Neuron (in vitro differentiated cells): ENCODE results near the gene CHRM1.

ENCODE experiments used
- H2AFZ ChIP-seq: one replicate; pipeline ENCODE4 v1.6.1; 2013; ENCODE audit warnings: low read depth, mild to moderate bottlenecking, inconsistent platforms, low read length, moderate library complexity
- H3K27me3 ChIP-seq: one replicate; pipeline ENCODE4 v1.6.1; 2013; ENCODE audit warnings: low read length; ENCODE audit not compliant: insufficient read depth
- H3K36me3 ChIP-seq: one replicate; pipeline ENCODE4 v1.6.1; 2013; ENCODE audit warnings: low read length; ENCODE audit not compliant: insufficient read depth
- H3K4me1 ChIP-seq: one replicate; pipeline ENCODE4 v1.6.1; 2013; ENCODE audit warnings: low read length; ENCODE audit not compliant: insufficient read depth
- H3K4me3 ChIP-seq: 2 replicates; pipeline ENCODE4 v1.5.1; 2013; ENCODE audit warnings: mild to moderate bottlenecking, low read length, moderate library complexity
- H3K9me3 ChIP-seq: one replicate; pipeline ENCODE4 v1.6.1; 2013; ENCODE audit warnings: low read length

Gene CHRM1

DNA sequence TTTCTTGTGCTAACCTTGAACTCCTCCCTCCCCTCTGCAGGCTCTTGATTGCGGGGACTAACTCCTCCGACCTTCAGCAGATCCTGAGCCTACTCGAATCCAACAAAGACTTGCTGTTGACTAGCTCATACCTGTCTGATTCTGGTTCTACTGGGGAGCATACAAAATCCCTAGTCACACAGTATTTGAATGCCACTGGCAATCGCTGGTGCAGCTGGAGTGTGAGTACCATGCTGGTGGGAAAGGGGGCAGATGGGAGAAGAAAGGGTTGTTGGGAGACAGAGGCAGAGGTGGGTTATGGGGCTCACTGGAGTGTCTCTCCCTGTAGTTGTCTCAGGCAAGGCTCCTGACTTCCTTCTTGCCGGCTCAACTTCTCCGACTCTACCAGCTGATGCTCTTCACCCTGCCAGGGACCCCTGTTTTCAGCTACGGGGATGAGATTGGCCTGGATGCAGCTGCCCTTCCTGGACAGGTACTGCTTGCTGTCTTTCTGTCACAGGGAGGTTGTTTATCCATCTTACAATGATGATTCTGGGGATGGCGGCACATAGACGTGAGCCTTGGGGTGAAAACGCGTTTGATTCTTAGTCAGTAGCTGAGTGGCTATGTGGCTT lies 35.9 kb downstream of the CHRM1 start:
- no peaks in the 10 kb centered on the region for H3K27me3 ChIP-seq
- H3K9me3 ChIP-seq: no peaks in the 10 kb centered on the region
- peak overlapping the region; percentile 4 for H3K4me3 ChIP-seq
- H2AFZ ChIP-seq: no peak overlapping the region
- H3K36me3 ChIP-seq: peaks cover 77% of the 10 kb centered on the region
- H3K4me1 ChIP-seq: peaks cover 44% of the 10 kb centered on the region

GRCh38 chr11:62883673-62884072 lies 37.5 kb downstream of the CHRM1 start:
- Histone ChIP-seq H3K4me1 (peaks cover 55% of the 10 kb centered on the region), H2AFZ (no peak overlapping the region), H3K4me3 (peak overlapping the region; percentile 75), H3K36me3 (peaks cover 68% of the 10 kb centered on the region), H3K27me3 (no peaks in the 10 kb centered on the region), H3K9me3 (no peaks in the 10 kb centered on the region)

DNA sequence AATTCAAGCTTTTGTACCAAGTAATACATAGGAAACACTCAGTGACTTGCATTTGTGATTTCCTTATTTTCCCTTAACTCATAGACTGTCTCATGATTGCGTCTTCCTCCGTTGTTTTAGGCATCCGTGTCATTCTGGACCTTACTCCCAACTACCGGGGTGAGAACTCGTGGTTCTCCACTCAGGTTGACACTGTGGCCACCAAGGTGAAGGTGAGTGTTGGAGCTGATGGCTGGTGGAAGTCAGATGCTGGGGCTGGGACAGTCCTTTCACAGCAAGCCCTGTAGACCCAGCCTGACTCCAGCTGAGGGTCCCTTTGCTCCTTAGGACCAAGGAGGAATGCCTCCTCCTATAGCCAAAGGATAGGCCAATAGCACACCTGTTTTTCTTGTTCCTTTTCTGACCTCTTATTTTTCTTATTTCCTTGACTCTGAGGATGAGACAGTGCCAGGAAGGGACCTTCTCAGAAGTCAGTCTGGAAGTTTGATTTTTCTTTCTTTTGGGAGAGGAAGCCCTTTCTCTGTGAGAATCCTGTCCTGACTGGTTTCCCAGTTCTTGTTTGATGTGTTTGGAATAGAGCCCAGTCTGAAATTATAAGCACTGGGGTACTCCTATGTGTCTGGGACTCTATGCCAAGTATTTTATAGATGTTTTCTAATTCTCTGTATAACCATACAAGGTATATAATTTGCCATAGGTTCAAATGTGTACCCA lies 38.2 kb downstream of the CHRM1 start:
- peaks cover 60% of the 10 kb centered on the region for H3K36me3 ChIP-seq
- H3K9me3 ChIP-seq: no peaks in the 10 kb centered on the region
- peak overlapping the region; percentile 75 for H3K4me3 ChIP-seq
- no peaks in the 10 kb centered on the region for H3K27me3 ChIP-seq
- H2AFZ ChIP-seq: no peak overlapping the region
- peaks cover 53% of the 10 kb centered on the region for H3K4me1 ChIP-seq

DNA sequence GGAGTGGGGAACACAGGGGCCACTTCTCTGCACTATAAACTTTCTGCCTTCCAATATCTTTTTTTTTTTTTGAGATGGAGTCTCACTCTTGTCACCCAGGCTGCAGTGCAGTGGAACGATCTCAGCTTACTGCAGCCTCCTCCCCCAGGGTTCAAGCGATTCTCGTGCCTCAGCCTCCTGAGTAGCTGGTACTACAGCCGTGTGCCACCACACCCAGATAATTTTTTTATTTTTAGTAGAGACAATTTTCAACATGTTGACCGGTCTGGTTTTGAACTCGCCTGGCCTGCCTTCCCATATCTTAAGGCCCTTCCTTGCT lies 38.8 kb downstream of the CHRM1 start:
- no peaks in the 10 kb centered on the region for H3K9me3 ChIP-seq
- H3K36me3 ChIP-seq: peaks cover 55% of the 10 kb centered on the region
- peaks cover 52% of the 10 kb centered on the region for H3K4me1 ChIP-seq
- no peaks in the 10 kb centered on the region for H3K27me3 ChIP-seq
- peak overlapping the region; percentile 75 for H3K4me3 ChIP-seq
- no peak overlapping the region for H2AFZ ChIP-seq

DNA sequence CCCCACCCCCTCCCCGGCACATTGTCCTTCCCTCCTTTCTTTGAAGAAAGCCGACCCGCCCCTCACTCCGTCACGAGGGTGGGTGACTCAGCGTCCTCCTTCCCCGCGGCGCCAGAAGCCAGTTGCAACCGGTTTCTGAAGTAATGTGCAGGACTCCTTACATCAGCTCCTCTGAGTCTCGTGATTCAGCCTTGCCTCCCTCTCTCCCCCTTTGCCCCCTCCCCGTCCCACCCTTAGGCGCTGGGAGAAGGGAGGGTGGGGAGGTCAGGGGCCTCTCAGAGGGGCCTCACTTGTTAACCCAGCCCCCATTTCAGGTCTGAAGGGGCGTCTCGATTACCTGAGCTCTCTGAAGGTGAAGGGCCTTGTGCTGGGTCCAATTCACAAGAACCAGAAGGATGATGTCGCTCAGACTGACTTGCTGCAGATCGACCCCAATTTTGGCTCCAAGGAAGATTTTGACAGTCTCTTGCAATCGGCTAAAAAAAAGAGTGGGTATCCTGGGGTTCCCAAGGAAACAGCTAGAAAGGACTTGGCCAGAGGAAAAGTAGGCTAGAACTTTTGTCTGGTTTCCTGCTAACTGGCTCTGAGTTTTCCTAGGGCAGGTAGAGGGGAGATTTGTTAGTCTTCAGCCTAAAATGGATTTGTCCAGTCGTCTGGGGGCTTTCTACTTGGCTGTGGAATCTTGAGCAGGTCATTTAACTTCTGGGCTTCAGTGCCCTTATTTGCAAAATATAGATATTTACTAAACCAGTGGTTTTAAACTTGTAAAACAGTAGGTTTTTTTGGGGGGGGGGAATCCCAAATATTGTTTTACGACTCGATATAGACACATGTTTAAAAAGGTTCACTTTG lies 39.4 kb downstream of the CHRM1 start:
- Histone ChIP-seq H3K4me3 (peak overlapping the region; percentile 75), H3K9me3 (no peaks in the 10 kb centered on the region), H3K36me3 (peaks cover 53% of the 10 kb centered on the region), H3K27me3 (no peaks in the 10 kb centered on the region), H3K4me1 (peaks cover 52% of the 10 kb centered on the region), H2AFZ (no peak overlapping the region)

DNA sequence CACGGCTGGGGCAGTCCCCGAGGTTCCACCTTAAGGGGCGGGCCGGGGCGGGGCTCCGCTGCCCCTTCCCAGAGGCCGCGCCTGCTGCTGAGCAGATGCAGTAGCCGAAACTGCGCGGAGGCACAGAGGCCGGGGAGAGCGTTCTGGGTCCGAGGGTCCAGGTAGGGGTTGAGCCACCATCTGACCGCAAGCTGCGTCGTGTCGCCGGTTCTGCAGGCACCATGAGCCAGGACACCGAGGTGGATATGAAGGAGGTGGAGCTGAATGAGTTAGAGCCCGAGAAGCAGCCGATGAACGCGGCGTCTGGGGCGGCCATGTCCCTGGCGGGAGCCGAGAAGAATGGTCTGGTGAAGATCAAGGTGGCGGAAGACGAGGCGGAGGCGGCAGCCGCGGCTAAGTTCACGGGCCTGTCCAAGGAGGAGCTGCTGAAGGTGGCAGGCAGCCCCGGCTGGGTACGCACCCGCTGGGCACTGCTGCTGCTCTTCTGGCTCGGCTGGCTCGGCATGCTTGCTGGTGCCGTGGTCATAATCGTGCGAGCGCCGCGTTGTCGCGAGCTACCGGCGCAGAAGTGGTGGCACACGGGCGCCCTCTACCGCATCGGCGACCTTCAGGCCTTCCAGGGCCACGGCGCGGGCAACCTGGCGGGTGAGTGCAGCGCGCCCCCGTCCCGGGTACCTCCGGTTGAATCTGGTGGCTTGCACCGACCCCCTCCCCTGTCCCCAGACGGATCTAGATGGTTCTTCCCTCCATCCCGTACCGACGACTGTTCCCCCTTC lies 40.2 kb downstream of the CHRM1 start, which contains the start of gene SLC3A2:
Gene SLC3A2 (plus strand): TSS at position 94 of the 776 bp plus-strand sequence. CDS start 128 bp downstream, at position 222.
- no peaks in the 10 kb centered on the region for H3K9me3 ChIP-seq
- no peaks in the 10 kb centered on the region for H3K27me3 ChIP-seq
- H2AFZ ChIP-seq: no peak within 1 kb of the TSS
- H3K4me3 ChIP-seq: peak within 1 kb of the TSS; percentile 75
- peaks cover 48% of the 10 kb centered on the region for H3K36me3 ChIP-seq
- peaks cover 47% of the 10 kb centered on the region for H3K4me1 ChIP-seq

- Histone ChIP-seq H3K36me3 (peaks cover 41% of the 10 kb centered on the region), H2AFZ (no peak overlapping the region), H3K4me1 (peaks cover 44% of the 10 kb centered on the region), H3K27me3 (no peaks in the 10 kb centered on the region), H3K4me3 (peak overlapping the region; percentile 75), H3K9me3 (no peaks in the 10 kb centered on the region)
Observed at GRCh38 chr11:62880231-62880802, 40.8 kb downstream of the CHRM1 start.

DNA sequence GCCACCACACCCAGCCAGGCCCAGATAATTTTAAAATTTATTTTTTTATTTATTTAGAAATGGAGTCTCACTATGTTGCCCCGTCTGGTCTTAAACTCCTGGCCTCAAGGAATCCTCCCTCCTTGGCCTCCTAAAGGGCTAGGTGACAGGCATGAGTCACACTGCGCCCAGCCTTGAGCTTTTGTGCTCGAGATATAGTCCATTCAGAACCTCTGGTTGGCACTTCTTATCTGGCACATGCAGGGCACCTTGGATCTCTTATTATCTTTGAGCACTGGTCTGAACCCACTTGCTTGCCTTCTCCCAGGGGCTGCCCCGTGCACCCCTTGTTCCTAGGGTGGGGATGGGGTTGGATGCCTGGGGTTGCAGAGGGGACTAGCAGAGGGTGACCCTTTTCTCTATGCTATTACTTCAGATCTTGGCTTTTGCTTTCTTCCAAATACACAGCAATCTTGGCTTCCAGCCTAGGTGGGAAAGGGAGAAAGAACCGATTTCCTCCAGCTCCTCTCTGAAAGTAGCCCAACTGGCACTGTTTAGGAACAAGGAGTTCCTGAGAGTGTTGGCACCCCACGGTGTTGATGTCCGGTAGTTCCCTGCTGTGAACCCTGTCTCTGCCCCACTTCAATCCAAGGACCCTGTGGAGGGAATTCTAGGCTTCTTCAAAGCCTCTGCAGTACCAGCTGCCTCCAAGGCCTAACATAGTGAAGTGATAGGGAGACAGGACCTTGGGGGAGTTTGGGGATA lies 41.8 kb downstream of the CHRM1 start:
- Histone ChIP-seq H3K4me3 (peak overlapping the region; percentile 75), H3K4me1 (peaks cover 37% of the 10 kb centered on the region), H3K36me3 (peaks cover 32% of the 10 kb centered on the region)

GRCh38 chr11:62876712-62877111 lies 44.5 kb downstream of the CHRM1 start:
- Histone ChIP-seq H3K4me1 (peaks cover 16% of the 10 kb centered on the region), H3K36me3 (peaks cover 13% of the 10 kb centered on the region)

More for the DNA sequence above, 41.8 kb downstream of the CHRM1 start:
- H3K27me3 ChIP-seq: no peaks in the 10 kb centered on the region
- no peaks in the 10 kb centered on the region for H3K9me3 ChIP-seq
- no peak overlapping the region for H2AFZ ChIP-seq

DNA sequence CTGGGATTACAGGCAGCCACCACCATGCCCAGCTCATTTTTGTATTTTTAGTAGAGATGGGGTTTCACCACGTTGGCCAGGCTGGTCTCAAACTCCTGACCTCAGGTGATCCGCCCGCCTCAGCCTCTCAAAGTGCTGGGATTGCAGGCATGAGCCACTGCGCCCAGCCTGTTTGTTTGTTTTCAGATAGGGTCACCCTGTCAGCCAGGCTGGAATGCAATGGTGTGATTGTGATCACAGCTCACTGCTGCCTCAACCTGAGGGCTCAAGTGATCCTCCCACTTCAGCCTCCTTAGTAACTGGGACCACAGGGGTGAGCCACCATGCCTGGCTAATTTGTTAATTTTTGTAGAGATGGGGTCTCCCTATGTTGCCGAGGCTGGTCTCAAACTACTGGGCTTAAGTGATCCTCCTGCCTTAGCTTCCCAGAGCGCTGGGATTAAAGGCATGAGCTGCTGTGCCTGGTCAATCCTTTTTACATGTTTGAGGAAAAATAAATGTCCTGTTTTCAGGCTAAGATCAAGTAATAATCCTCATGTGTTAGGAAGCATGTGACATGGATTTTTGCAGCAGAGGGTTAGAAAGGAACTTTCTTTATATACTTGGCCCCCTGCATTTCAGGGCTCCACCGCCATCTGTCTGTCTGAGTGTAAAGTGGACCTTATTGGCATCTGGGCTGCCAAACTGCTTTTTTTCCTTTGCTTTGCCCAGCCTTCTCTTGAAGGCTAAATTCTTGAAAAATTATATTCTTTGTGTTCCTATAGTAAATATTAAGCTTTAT lies 45.3 kb downstream of the CHRM1 start:
- Histone ChIP-seq H3K9me3 (no peaks in the 10 kb centered on the region), H3K27me3 (no peaks in the 10 kb centered on the region), H3K36me3 (peaks cover 20% of the 10 kb centered on the region), H3K4me1 (peaks cover 14% of the 10 kb centered on the region), H3K4me3 (no peak overlapping the region), H2AFZ (no peak overlapping the region)

More at GRCh38 chr11:62876712-62877111, 44.5 kb downstream of the CHRM1 start:
- Histone ChIP-seq H3K4me3 (no peak overlapping the region), H2AFZ (no peak overlapping the region), H3K27me3 (no peaks in the 10 kb centered on the region), H3K9me3 (no peaks in the 10 kb centered on the region)

GRCh38 chr11:62874851-62875250 lies 46.3 kb downstream of the CHRM1 start:
- H3K36me3 ChIP-seq: peaks cover 20% of the 10 kb centered on the region
- H3K9me3 ChIP-seq: no peaks in the 10 kb centered on the region

More at GRCh38 chr11:62874851-62875250, 46.3 kb downstream of the CHRM1 start:
- H3K27me3 ChIP-seq: no peaks in the 10 kb centered on the region
- peaks cover 7% of the 10 kb centered on the region for H3K4me1 ChIP-seq
- H3K4me3 ChIP-seq: no peak overlapping the region
- no peak overlapping the region for H2AFZ ChIP-seq
